GM19043 (cell line): ENCODE measurements around the gene DST.

Experiments used
- ATAC-seq: cut with Tn5 transposase; IDR thresholded peaks from one replicate; pipeline ENCODE4 v1.9.1; 2021; ENCODE audit warnings: low read depth; ENCODE audit not compliant: unreplicated experiment

DST gene

DNA sequence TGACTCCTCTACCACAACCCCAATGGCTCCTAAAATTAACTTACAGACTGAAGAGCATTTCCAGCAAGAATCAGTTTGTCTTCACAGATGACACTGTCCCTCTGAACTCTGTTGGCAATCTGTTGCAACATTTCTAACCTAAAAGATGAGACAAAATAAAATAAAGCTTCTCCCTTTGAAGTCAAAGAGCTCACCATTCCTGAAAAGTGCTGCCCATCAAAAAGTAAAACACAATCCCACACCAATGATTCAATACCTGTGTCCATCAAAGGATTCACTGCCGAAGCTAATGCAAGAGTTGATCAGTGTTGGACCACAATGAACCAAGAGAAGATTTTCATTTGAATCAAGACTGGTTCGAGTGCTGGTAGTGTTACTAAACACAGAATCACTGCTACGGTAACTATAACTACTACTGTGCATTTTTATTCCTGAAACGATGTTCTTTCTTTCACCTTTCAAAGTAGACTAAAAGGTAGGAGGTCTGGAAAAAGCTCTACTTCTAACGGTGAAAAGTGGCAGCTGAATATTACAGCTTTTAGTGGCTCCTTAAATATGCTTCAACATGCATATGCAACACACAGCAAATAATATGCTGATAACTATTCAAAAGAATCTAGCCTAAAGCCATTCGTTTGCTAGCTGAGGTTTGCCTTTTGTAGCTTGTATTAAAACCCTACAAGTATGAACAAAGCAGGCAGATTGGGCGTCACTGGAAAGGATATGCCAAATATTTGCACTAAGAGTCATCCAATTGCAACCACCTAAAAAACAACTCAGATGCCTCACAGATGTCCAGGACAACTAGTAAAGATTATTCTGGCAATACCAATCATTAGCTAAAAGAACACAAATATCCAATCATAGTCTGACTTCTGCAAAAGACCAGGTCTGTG is at the start of gene DST:
Gene DST, minus strand, starts transcription at position 524 of the 896 bp plus-strand sequence.
- ATAC-seq = no peak

DNA sequence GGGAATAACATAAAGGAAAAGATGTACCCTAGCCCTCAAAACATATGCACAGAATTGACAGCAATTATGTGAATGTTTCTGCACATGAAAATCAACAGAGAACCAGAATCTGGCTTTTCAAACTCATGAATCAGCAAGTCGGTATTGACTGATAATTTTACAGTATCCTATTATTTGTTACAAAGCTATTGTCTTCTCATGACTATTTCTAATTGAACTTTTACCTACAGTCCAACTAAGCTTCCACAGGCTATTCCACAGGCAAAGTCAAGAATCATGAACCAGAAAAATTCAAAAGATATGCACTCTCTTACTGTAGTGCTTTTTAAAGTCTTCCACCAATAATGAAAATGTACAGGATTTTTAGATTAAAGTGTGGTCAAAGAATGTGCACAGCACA is 49.1 kb upstream of the DST start:
- no peak for ATAC-seq

GRCh38 chr6:56691286-56691595 is 48.6 kb upstream of the DST start:
- ATAC-seq = no peak

- no peak for ATAC-seq
These were observed 48.0 kb upstream of the DST start for GRCh38 chr6:56690519-56691285.

DNA sequence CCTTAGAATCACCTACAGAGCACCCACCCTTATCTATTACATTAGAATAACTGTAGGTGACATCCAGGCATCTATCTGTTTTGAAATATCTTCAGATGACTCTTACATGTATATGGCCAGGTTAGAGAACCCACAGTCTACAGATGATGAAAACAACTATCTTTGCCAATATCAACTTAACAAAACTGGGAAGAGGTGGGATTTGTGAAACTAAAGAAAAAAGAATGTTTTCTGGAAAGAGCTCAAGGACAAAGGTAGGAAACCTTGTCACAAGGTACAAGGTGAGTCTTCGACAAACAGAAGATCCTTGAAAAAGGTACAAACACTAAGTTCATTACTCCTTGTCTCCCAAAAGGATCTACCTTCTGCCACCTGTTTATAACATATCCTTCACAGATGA is 47.0 kb upstream of the DST start:
- no peak for ATAC-seq

- ATAC-seq = peak; percentile 88
These were observed 46.4 kb upstream of the DST start for GRCh38 chr6:56689114-56689513.

DNA sequence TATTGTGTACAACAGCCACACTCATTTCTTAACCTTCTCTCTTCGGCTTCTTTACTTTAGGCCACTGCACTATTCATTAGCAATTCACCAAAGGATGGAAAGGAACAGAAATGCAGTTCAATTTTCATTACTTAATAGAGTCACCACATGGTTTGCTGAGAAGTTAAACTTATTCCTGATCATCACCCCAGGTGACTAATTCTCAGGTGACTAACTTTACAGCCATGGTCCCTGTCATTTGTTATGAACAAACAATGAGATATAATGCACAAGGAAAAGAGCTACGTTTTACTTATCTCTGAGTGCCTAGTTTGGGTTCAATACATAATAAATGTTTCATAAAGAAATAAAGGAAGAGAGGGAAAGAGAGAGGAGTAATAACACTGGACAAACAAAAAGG is 45.8 kb upstream of the DST start:
- no peak for ATAC-seq

- ATAC-seq = no peak
These were observed 44.9 kb upstream of the DST start for GRCh38 chr6:56687551-56687950.

GRCh38 chr6:56686429-56686828 is 43.7 kb upstream of the DST start:
- no peak for ATAC-seq

DNA sequence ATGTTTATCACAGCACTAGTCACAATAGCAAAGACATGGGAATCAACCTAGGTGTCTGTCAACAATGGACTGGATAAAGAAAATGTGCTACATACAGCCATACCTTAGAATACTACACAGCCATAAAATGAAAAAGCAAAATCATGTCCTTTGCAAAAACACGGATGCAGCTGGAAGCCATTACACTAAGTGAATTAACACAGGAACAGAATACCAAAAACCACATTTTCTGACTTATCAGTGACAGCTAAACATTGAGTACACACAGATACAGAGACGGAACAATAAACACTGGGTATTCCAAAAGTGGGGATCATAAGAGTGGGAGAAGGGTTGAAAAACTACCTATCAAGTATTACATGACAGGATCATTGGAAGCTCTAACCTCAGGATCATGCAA is 43.3 kb upstream of the DST start:
- no peak for ATAC-seq

DNA sequence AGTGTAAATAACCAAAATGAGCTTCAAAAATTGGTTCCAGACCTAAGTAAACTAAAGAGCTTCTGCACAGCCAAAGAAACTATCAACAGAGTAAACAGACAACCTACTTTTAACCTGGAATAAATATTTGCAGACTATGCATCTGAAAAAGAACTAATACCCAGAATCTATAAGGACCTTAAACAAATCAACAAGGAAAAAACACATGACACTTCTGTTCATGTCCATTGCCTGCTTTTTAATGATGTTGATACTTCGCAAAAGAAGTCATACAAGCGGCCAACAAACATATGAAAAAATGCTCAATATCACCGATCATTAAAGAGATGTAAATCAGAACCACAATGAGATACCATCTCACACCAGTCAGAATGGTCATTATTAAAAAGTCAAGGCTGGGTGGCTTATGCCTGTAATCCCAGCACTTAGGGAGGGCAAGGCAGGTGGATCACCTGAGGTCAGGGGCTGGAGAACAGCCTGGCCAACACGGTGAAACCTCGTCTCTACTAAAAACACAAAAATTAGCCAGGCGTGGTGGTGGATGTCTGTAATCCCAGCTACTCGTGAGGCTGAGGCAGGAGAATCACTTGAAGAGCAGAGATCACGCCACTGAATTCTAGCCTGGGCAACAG is 42.5 kb upstream of the DST start:
- ATAC-seq = no peak

- no peak for ATAC-seq
These were observed 41.8 kb upstream of the DST start for GRCh38 chr6:56684342-56685101.

DNA sequence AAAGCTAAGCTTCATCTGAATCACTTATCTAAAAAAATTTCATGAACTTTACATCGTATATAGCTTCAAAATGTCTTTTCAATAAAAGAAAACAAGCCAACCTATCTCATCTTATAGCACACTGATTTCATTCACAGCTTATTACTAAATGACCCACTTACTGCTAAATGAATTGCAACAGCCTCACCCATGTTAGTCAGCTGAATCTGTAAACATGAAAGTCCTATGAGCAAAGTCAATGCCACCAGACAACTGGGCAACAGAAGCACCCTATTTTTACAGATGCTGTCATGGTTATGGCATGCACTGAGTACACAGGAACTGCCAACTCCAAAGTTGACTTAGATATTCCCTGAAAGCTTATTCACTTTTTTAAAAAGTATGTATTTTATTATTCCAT is 41.2 kb upstream of the DST start:
- ATAC-seq = no peak

DNA sequence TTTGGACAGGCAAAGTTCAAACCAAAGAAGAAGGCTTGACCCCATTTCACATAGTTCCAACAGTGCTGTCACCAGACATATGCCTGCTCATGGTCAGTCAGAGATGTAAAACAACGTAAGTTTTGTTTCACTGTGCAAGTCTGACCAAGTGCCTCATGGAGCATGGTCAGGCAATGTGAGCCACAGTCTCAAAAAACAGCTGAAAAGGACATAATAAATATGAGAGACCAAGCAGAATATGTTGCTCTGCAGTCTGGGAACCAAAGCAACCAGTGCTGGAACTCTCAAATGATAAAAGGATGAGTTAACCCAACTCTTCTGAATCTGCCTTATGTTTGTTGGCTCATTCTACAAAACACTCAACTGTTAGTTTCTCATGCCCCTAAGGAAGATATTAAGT is 39.9 kb upstream of the DST start:
- no peak for ATAC-seq

DNA sequence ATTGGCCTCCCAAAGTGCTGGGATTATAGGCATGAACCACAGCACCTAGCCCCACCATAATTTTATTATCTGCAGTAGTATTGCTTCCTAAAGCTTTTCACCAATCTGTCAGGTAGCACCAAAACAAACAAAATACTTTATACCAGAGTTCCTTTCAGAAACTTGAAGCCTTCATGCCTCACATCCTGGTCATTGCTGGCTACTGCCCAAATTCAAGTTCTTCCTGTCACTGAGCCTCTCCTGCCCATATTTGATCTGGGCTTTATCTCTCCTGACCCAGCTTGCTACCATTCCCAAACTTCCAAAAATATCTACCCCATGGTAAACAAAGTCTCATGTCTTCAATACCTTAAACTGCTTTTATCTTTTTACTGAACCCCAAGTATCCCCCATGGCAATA is 34.9 kb upstream of the DST start:
- no peak for ATAC-seq

DNA sequence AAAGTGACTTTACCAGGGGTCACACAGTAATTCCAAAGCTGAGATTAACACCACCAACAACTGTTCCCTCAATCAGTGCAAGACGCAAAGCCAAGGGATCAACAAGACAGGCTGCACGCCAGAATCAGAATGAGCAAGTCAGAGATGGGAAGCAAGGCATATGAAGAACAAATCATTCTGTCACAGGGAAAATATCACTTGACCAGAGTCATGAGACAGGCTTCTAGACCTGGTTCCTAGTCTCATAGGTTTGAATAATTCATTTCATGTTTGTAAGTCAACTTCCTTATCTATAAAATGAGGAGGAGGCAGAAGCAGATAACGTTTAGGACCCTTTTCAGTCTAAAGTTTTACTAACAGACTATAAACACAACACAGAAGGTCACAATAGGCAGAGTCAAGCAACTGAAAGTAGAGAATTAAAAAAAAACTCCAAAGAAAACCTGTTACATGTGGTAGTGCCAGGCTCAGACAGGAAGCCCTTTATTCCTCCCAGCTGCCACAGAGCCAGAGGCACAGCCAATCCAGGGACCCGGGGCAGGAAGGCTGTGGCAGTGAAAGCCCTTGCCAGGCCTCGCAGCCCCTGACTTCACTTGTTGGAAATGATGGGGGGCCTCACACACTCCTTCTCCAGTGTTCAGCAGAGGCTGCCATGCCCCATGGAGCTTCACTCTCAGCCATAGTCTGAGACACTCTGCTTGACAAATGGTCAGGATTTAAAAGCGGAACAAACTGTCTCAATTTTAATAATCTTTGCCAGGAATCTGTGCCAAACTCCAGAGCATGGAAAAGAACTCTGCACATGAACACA is 29.2 kb upstream of the DST start:
- no peak for ATAC-seq

DNA sequence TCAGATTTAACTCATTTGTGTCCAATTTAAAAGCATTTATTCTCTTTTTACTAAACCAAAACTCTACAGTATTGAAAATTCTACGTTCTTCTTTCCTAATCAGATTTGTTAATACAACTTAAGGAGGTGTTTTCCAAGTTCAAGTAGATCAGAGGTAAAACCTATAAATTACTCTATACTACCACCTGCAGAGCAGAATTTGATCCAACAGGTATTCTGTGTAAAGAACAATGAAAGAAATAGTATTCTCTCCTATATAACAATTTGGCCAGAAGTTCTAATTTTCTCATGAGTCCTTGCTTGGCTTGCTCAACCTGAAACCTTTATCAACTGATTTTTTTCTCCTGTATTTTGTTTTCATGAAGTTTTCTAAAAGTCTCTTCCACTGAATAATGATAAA is 28.5 kb upstream of the DST start:
- ATAC-seq = no peak

DNA sequence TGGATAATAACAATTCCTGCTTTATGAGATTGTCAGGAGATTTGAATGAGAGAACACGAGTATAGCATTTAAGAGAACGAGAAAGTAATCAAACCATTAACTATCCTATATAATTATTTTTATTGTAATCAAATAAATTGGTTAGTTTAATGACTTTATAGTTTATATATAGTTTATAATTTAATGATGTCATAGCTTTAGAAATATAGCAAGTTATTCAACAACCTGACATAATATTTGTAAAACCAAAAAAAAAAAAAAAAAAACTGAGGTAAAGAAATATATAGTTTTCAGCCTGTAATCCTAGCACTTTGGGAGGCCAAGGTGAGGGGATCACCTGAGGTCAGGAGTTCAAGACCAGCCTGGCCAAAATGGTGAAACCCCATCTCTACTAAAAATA is 26.4 kb upstream of the DST start:
- no peak for ATAC-seq

DNA sequence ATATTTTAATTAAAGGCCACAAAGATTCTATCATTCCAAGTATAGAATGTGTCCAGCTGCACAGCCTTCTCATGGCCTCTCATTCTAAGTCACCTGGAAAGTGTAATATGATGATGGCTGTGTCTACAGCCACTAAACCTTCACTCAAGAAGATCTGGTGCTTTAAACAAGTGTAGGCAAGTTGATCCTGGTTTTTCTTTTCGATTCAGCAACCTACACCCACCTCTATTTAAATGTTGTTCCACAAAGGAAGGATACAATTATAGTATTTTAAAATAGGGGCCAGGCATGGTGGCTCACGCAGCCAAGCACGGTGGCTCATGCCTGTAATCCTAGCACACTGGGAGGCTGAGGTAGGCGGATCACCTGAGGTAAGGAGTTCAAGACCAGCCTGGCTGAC is 25.5 kb upstream of the DST start:
- ATAC-seq = no peak

DNA sequence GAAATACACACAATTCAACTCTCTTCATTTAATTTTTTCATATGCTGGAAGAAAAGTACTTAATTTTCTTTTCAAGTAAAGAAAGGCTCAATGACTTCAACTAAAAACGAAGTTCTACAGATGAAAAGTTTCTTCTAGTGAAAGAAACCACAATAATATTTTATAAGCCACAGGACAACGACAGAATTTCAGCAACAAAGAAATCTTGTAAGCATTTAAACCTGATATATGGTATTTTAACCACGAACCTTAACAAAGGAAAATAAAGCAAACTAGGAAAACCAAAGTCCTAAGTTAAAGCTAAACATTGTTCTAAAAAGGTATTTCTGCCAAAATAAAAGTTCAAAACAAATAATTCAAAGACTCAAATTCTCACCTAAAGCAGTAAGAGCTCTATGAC is 24.6 kb upstream of the DST start:
- no peak for ATAC-seq
